Caco-2 (cell line): ENCODE data around the gene ZFP1. TPM values are rescaled to one million over a fixed set of nuclear protein-coding genes. Genes with fewer than 3 reads are reported as not detected.
"Not testable (repeated sequence)": the region's sequence is repeated elsewhere in the genome, so short reads cannot be mapped to it uniquely, and the experiment has no call there.

ENCODE experiments used
- BruUV-seq: library from RNA; stranded (reverse); fragments of 400-500 nt; replicated peaks from 2 replicates; lab custom pipeline; 2021; lab: Mats Ljungman, UMichigan
- CTCF ChIA-PET: fragments of 300-600 bp; sonication (Branson Sonifier 250); formaldehyde crosslinking; loops from one replicate; lab custom pipeline; 2022; ENCODE audit warnings: antibody characterized with exemption; lab: Charles Lee
- POLR2A ChIA-PET: fragments of 300-600 bp; sonication (Branson Sonifier 250); formaldehyde crosslinking; loops from one replicate; lab custom pipeline; 2022; ENCODE audit warnings: antibody characterized with exemption; lab: Charles Lee
- DNase-seq, 2 experiments: peaks; one replicate each; pipeline versions ENCODE4 v3.0.0 to v3.0.0-alpha.2; 2020 to 2022
- H3K27me3 ChIP-seq: replicated peaks from 2 replicates; pipeline ENCODE4 v1.6.0; 2011; ENCODE audit warnings: low read length; ENCODE audit not compliant: control insufficient read depth, insufficient read depth
- H3K36me3 ChIP-seq: 2 replicates; pipeline ENCODE4 v1.5.1; 2011; ENCODE audit warnings: low read length; ENCODE audit not compliant: control insufficient read depth, insufficient read depth
- H3K4me1 ChIP-seq: fragments of 250-450 bp; sonication (Bioruptor Pico); 2 replicates; pipeline ENCODE4 v1.5.1; 2020; ENCODE audit warnings: mild to moderate bottlenecking
- H3K4me3 ChIP-seq: 2 replicates; pipeline ENCODE4 v1.5.1; 2011; ENCODE audit warnings: low read depth, mild to moderate bottlenecking, control low read depth, low read length
- H3K9me3 ChIP-seq: fragments of 250-450 bp; sonication (Bioruptor Pico); 2 replicates; pipeline ENCODE4 v1.5.1; 2020; ENCODE audit warnings: mild to moderate bottlenecking, moderate library complexity
- H3K27ac Mint-ChIP-seq: one replicate; pipeline ENCODE4 v1.8.0; 2022; ENCODE audit warnings: mixed read lengths; ENCODE audit not compliant: unreplicated experiment
- H3K27me3 Mint-ChIP-seq: one replicate; pipeline ENCODE4 v1.8.0; 2022; ENCODE audit warnings: mixed read lengths; ENCODE audit not compliant: insufficient read depth, unreplicated experiment
- H3K36me3 Mint-ChIP-seq: one replicate; pipeline ENCODE4 v1.8.0; 2022; ENCODE audit warnings: mild to moderate bottlenecking, mixed read lengths; ENCODE audit not compliant: insufficient read depth, unreplicated experiment
- H3K4me1 Mint-ChIP-seq: one replicate; pipeline ENCODE4 v1.8.0; 2022; ENCODE audit warnings: low read depth, mixed read lengths; ENCODE audit not compliant: unreplicated experiment
- H3K4me3 Mint-ChIP-seq: one replicate; pipeline ENCODE4 v1.8.0; 2022; ENCODE audit warnings: mild to moderate bottlenecking, moderate library complexity, mixed read lengths; ENCODE audit not compliant: unreplicated experiment
- H3K9me3 Mint-ChIP-seq: one replicate; pipeline ENCODE4 v1.8.0; 2022; ENCODE audit warnings: mixed read lengths; ENCODE audit not compliant: unreplicated experiment
- CTCF ChIP-seq, 2 experiments: fragments of 200-600 bp in 1 of 2; IDR thresholded peaks; 1 replicate in 1 of 2; 2 replicates in 1 of 2; pipeline versions ENCODE4 v1.5.1 to v1.8.0; 2011 to 2022; ENCODE audit warnings: antibody characterized with exemption in 1 of 2, control low read depth in 1 of 2, inconsistent platforms in 1 of 2, low read depth in 1 of 2, low read length in 1 of 2, mild to moderate bottlenecking in 1 of 2, moderate library complexity in 1 of 2; ENCODE audit not compliant: insufficient read depth in 1 of 2, severe bottlenecking in 1 of 2, unreplicated experiment in 1 of 2
- intact Hi-C: fragments of 100-400 bp; cut with micrococcal nuclease; formaldehyde crosslinking; loops from one replicate; pipeline ENCODE4 v1.10.0; 2022; ENCODE audit not compliant: unreplicated experiment
- total RNA-seq: library from RNA; stranded (reverse); gene quantifications from 2 replicates; pipeline ENCODE4 v1.2.3, GENCODE V29; 2022

Gene ZFP1
- total RNA-seq, 1 experiment from 2014 or later: 11.4 TPM

DNA sequence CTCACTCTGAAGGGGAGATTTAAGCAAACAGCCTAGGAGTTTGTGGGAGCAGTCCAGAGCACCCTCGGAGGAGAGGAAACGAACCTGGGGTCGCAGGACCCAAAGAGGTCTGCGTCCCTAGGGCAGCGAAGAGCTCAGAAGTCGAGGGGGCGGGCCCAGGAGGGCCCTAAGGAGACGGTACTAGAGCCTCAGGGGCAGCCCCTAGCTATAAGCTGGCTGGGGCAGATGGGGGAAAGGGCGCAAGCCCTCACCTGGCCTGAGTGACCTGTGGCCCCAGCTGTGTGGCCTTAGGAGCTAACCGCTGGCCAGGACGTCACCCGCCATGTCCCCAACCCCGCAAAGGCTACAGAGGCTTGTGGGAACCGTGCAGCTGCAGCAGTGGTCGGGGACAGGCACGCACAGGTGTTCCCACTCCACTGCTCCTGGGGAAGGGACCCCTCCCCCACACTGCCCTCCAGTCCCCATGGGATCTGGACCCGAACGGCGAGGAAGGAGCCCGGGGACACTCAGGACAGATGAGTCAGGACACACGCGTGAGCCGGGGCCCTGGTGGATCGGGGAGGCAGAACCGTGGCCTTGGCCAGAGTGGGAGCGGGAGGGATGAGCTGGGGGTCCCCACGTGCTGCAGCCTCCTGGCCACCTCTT is 60.7 kb downstream of the ZFP1 start:
- intact Hi-C loops: no loop called here
- H3K36me3 ChIP-seq: no peaks in the 10 kb centered on the region
- H3K36me3 Mint-ChIP-seq: peaks cover 6% of the 10 kb centered on the region
- H3K4me1 Mint-ChIP-seq: no peaks in the 10 kb centered on the region
- H3K27me3 ChIP-seq: no peaks in the 10 kb centered on the region
- TF ChIP-seq CTCF (IDR thresholded peaks at IDR 0.05; ENCODE audit: insufficient read depth in 1 of 2, low read depth in 1 of 2, low read length in 1 of 2, severe bottlenecking in 1 of 2, unreplicated experiment in 1 of 2): no peak
- POLR2A ChIA-PET: interaction anchor here (0.6 kb wide), 2 partner anchors 356 to 419 kb away, joined by 3 to 4 read pairs; no protein-coding TSS in a partner anchor
- no peaks in the 10 kb centered on the region for H3K4me1 ChIP-seq
- no peak for DNase-seq
- no peaks in the 10 kb centered on the region for H3K27me3 Mint-ChIP-seq
- no peak overlapping the region for H3K4me3 ChIP-seq
- no peak overlapping the region for H3K27ac Mint-ChIP-seq
- CTCF ChIA-PET: interaction anchor here (1.7 kb wide), 1 partner anchor 10 kb away, joined by 5 read pairs; no protein-coding TSS in a partner anchor
- no peak overlapping the region for H3K4me3 Mint-ChIP-seq
- H3K9me3 Mint-ChIP-seq: no peaks in the 10 kb centered on the region
- H3K9me3 ChIP-seq: no peaks in the 10 kb centered on the region
- BruUV-seq: no TSS peak

GRCh38 chr16:75209514-75209913 is 61.2 kb downstream of the ZFP1 start:
- intact Hi-C loops, BruUV-seq, H3K27ac Mint-ChIP-seq, H3K4me3 ChIP-seq, H3K4me1 ChIP-seq, H3K36me3 ChIP-seq, H3K4me1 Mint-ChIP-seq, H3K9me3 Mint-ChIP-seq, H3K4me3 Mint-ChIP-seq, H3K36me3 Mint-ChIP-seq, H3K27me3 ChIP-seq, H3K27me3 Mint-ChIP-seq, H3K9me3 ChIP-seq, DNase-seq: not testable (repeated sequence)
- ChIA-PET CTCF (interaction anchor here (1.7 kb wide), 1 partner anchor 10 kb away, joined by 5 read pairs; no protein-coding TSS in a partner anchor), POLR2A (interaction anchor here (0.6 kb wide), 1 partner anchor 420 kb away, joined by 3 read pairs; no protein-coding TSS in a partner anchor)

DNA sequence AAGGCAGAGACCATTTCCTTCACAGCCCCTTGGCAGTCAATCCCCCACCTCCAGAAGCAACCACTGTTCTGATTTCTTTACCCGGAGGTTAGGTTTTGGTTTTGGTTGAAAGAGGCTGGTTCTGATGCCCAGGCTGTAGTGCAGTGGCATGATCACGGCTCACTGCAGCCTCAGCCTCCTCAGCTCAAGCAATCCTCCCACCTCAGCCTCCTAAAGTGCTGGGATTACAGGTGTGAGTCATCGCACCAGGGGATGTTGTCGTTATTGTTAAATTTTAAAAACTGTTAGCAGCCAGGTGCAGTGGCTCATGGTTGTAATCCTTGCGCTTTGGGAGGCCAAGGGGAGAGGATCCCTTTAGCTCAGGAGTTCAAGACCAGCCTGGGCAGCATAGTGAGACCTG is 61.6 kb downstream of the ZFP1 start:
- no peaks in the 10 kb centered on the region for H3K27me3 Mint-ChIP-seq
- ChIA-PET CTCF (interaction anchor here (1.7 kb wide), 1 partner anchor 11 kb away, joined by 5 read pairs; no protein-coding TSS in a partner anchor), POLR2A (interaction anchor here (0.6 kb wide), 1 partner anchor 420 kb away, joined by 3 read pairs; no protein-coding TSS in a partner anchor)
- no peaks in the 10 kb centered on the region for H3K4me1 Mint-ChIP-seq
- Histone ChIP-seq H3K4me1 (no peaks in the 10 kb centered on the region), H3K9me3 (no peaks in the 10 kb centered on the region), H3K4me3 (no peak overlapping the region), H3K36me3 (no peaks in the 10 kb centered on the region), H3K27me3 (no peaks in the 10 kb centered on the region)
- no TSS peak for BruUV-seq
- no peak for TF ChIP-seq CTCF (IDR thresholded peaks at IDR 0.05; ENCODE audit: insufficient read depth in 1 of 2, low read depth in 1 of 2, low read length in 1 of 2, severe bottlenecking in 1 of 2, unreplicated experiment in 1 of 2)
- no peak overlapping the region for H3K27ac Mint-ChIP-seq
- no peak for DNase-seq
- intact Hi-C loops: no loop called here
- no peak overlapping the region for H3K4me3 Mint-ChIP-seq
- H3K36me3 Mint-ChIP-seq: peaks cover 6% of the 10 kb centered on the region
- H3K9me3 Mint-ChIP-seq: no peaks in the 10 kb centered on the region

GRCh38 chr16:75211286-75211685 is 63.0 kb downstream of the ZFP1 start:
- H3K9me3 ChIP-seq, CTCF ChIA-PET, H3K4me1 Mint-ChIP-seq, H3K4me1 ChIP-seq, intact Hi-C loops, H3K36me3 ChIP-seq, H3K4me3 Mint-ChIP-seq, BruUV-seq, H3K9me3 Mint-ChIP-seq, DNase-seq, H3K36me3 Mint-ChIP-seq, H3K27me3 Mint-ChIP-seq, POLR2A ChIA-PET, H3K27ac Mint-ChIP-seq, H3K4me3 ChIP-seq, H3K27me3 ChIP-seq: not testable (repeated sequence)
